GM23248 (cell line): ENCODE measurements around the gene STRIP1. TPM values are rescaled to one million over a fixed set of nuclear protein-coding genes. Genes with fewer than 3 reads are reported as not detected.
A peak's percentile ranks its signal among the peaks of the same experiment; 100 is the strongest.

Experiments
- DNase-seq: peaks from one replicate; pipeline ENCODE4 v3.0.0-alpha.2; 2015
- H2AFZ ChIP-seq: fragments of 200-600 bp; sonication (generic); 2 replicates; pipeline ENCODE4 v1.6.1; 2016; ENCODE audit warnings: antibody characterized with exemption
- H3F3A ChIP-seq: fragments of 200-600 bp; sonication (generic); 2 replicates; pipeline ENCODE4 v1.6.1; 2016; ENCODE audit warnings: mild to moderate bottlenecking, antibody characterized with exemption, mixed run types; ENCODE audit not compliant: insufficient read depth
- H3K27ac ChIP-seq: fragments of 200-600 bp; sonication (generic); 2 replicates; pipeline ENCODE4 v1.5.1; 2016; ENCODE audit warnings: mild to moderate bottlenecking
- H3K27me3 ChIP-seq: fragments of 200-600 bp; sonication (generic); replicated peaks from 2 replicates; pipeline ENCODE4 v1.6.1; 2016; ENCODE audit warnings: mild to moderate bottlenecking; ENCODE audit not compliant: insufficient read depth
- H3K36me3 ChIP-seq: fragments of 200-600 bp; sonication (generic); 2 replicates; pipeline ENCODE4 v1.6.1; 2016; ENCODE audit warnings: low read depth, mild to moderate bottlenecking
- H3K4me1 ChIP-seq: fragments of 200-600 bp; sonication (generic); 2 replicates; pipeline ENCODE4 v1.6.1; 2016; ENCODE audit warnings: mild to moderate bottlenecking; ENCODE audit not compliant: insufficient read depth
- H3K4me2 ChIP-seq: fragments of 200-600 bp; sonication (generic); one replicate; pipeline ENCODE4 v1.6.1; 2016; ENCODE audit warnings: mild to moderate bottlenecking; ENCODE audit not compliant: unreplicated experiment
- H3K4me3 ChIP-seq: fragments of 200-600 bp; sonication (generic); 2 replicates; pipeline ENCODE4 v1.5.1; 2016; ENCODE audit warnings: mild to moderate bottlenecking
- H3K79me2 ChIP-seq: fragments of 200-600 bp; sonication (generic); 2 replicates; pipeline ENCODE4 v1.6.1; 2016; ENCODE audit warnings: mild to moderate bottlenecking; ENCODE audit not compliant: insufficient read depth
- H3K9ac ChIP-seq: fragments of 200-600 bp; sonication (generic); 2 replicates; pipeline ENCODE4 v1.6.1; 2016; ENCODE audit warnings: mild to moderate bottlenecking
- H3K9me2 ChIP-seq: fragments of 200-600 bp; sonication (generic); 2 replicates; pipeline ENCODE4 v1.6.1; 2016; ENCODE audit warnings: mixed run types, mild to moderate bottlenecking, moderate library complexity; ENCODE audit not compliant: insufficient read depth
- H3K9me3 ChIP-seq: fragments of 200-600 bp; sonication (generic); one replicate; pipeline ENCODE4 v1.6.1; 2017; ENCODE audit warnings: low read depth
- H4K20me1 ChIP-seq: fragments of 200-600 bp; sonication (generic); 2 replicates; pipeline ENCODE4 v1.6.0; 2016; ENCODE audit not compliant: insufficient read depth
- EZH2 ChIP-seq: fragments of 200-600 bp; sonication (generic); IDR thresholded peaks from 2 replicates; pipeline ENCODE4 v1.6.1; 2018; ENCODE audit warnings: antibody characterized with exemption, mild to moderate bottlenecking; ENCODE audit not compliant: insufficient read depth, poor library complexity, severe bottlenecking
- EZH2phosphoT487 ChIP-seq: fragments of 200-600 bp; sonication (generic); IDR thresholded peaks from 2 replicates; pipeline ENCODE4 v1.6.1; 2018; ENCODE audit warnings: antibody characterized with exemption, moderate library complexity, mild to moderate bottlenecking, low read depth; ENCODE audit not compliant: insufficient read depth
- WGBS, 2 experiments: methylation state at CpG; one replicate each; pipeline ENCODE4 v1.1.6; 2015 to 2017; ENCODE audit warnings: low lambda C conversion rate in 2 of 2, low coverage in 1 of 2; ENCODE audit errors: missing lambda C conversion rate in 2 of 2; 5-methylcytosine and 5-hydroxymethylcytosine counted together
- in situ Hi-C: fragments of 300-500 bp; cut with MboI; formaldehyde crosslinking; loops from 2 replicates; pipeline ENCODE4 v1.15.0; 2020
- polyA plus RNA-seq: library from polyadenylated mRNA; unstranded; fragments of >200 nt; fragmentation: Nextera tagmentation; extraction: Ambion mirVana; gene quantifications from 2 replicates; pipeline ENCODE4 v1.2.1, GENCODE V29; 2016
- total RNA-seq: library from RNA; depleted of rRNA; stranded (reverse); fragments of >200 nt; shearing (Covaris generic); gene quantifications from 2 replicates; pipeline ENCODE4 v1.2.3, GENCODE V29; 2014

The STRIP1 gene
- total and polyA plus RNA-seq, 2 experiments from 2014 or later = 24.4 to 49.9 TPM

- no peaks in the 10 kb centered on the region for H3K36me3 ChIP-seq
- peaks cover 45% of the 10 kb centered on the region for H3K4me1 ChIP-seq
- in situ Hi-C loops = no loop called here
- H3K9me3 ChIP-seq = no peaks in the 10 kb centered on the region
- no peak for DNase-seq
- H3F3A ChIP-seq = peaks cover 57% of the 10 kb centered on the region
- peak overlapping the region; percentile 73 for H3K9ac ChIP-seq
- no peak overlapping the region for H2AFZ ChIP-seq
- TF ChIP-seq EZH2phosphoT487 (no peak), EZH2 (no peak)
- 88 to 94% methylated on average over 1 of the region's 1 CpG for WGBS, 2 experiments
- H3K4me3 ChIP-seq = 0 out of 2 replicates have a peak overlapping the region, but pooled peaks have one; percentile 63
- H3K4me2 ChIP-seq = peak overlapping the region; percentile 93
- no peaks in the 10 kb centered on the region for H4K20me1 ChIP-seq
- H3K79me2 ChIP-seq = peaks cover 86% of the 10 kb centered on the region
- H3K9me2 ChIP-seq = no peaks in the 10 kb centered on the region
- H3K27ac ChIP-seq = peak overlapping the region; percentile 92
- no peaks in the 10 kb centered on the region for H3K27me3 ChIP-seq
Measured at GRCh38 chr1:110002695-110003094, 31.7 kb upstream of the STRIP1 start.

- H3K4me3 ChIP-seq = peak overlapping the region; percentile 63
- peaks cover under 1% of the 10 kb centered on the region; the same call in 1 of the 2 replicates for H3K36me3 ChIP-seq
- peaks cover 57% of the 10 kb centered on the region for H3F3A ChIP-seq
- no peaks in the 10 kb centered on the region for H4K20me1 ChIP-seq
- H2AFZ ChIP-seq = peak overlapping the region; percentile 49; the same call in 1 of the 2 replicates
- peak overlapping the region; percentile 92 for H3K27ac ChIP-seq
- H3K9ac ChIP-seq = peak overlapping the region; percentile 73
- no peaks in the 10 kb centered on the region for H3K9me2 ChIP-seq
- TF ChIP-seq EZH2 (no peak), EZH2phosphoT487 (0 out of 2 replicates have a peak, but pooled peaks have one; percentile 33)
- in situ Hi-C loops = no loop called here
- peak overlapping the region; percentile 93 for H3K4me2 ChIP-seq
- H3K4me1 ChIP-seq = peaks cover 45% of the 10 kb centered on the region
- 0 to 2% methylated on average over 8 of the region's 8 CpGs for WGBS, 2 experiments
- H3K27me3 ChIP-seq = no peaks in the 10 kb centered on the region
- DNase-seq = peak; percentile 98
- H3K79me2 ChIP-seq = peaks cover 86% of the 10 kb centered on the region
- H3K9me3 ChIP-seq = no peaks in the 10 kb centered on the region
Measured at GRCh38 chr1:110003747-110004428, 30.5 kb upstream of the STRIP1 start.

- H2AFZ ChIP-seq = no peak overlapping the region
- H3K27ac ChIP-seq = peak overlapping the region; percentile 92
- peaks cover 45% of the 10 kb centered on the region for H3K4me1 ChIP-seq
- H3K36me3 ChIP-seq = peaks cover 7% of the 10 kb centered on the region
- peak overlapping the region; percentile 73 for H3K9ac ChIP-seq
- peak overlapping the region; percentile 93 for H3K4me2 ChIP-seq
- peak overlapping the region; percentile 63 for H3K4me3 ChIP-seq
- H3F3A ChIP-seq = peaks cover 58% of the 10 kb centered on the region
- peaks cover 86% of the 10 kb centered on the region for H3K79me2 ChIP-seq
- no peaks in the 10 kb centered on the region for H3K9me2 ChIP-seq
- no peaks in the 10 kb centered on the region for H3K27me3 ChIP-seq
- no peaks in the 10 kb centered on the region for H3K9me3 ChIP-seq
- TF ChIP-seq EZH2 (no peak), EZH2phosphoT487 (no peak)
- 50 to 52% methylated on average over 1 of the region's 1 CpG for WGBS, 2 experiments
- no peaks in the 10 kb centered on the region for H4K20me1 ChIP-seq
- in situ Hi-C loops = no loop called here
- DNase-seq = no peak
Measured at GRCh38 chr1:110004583-110004982, 29.8 kb upstream of the STRIP1 start.

GRCh38 chr1:110005971-110006370 is 28.5 kb upstream of the STRIP1 start:
- Histone ChIP-seq H3K27ac (peak overlapping the region; percentile 92; the same call in 1 of the 2 replicates), H3K9me3 (no peaks in the 10 kb centered on the region), H3K9me2 (no peaks in the 10 kb centered on the region), H3K9ac (no peak overlapping the region), H3K4me1 (peaks cover 45% of the 10 kb centered on the region), H3K4me2 (peak overlapping the region; percentile 93), H3K27me3 (no peaks in the 10 kb centered on the region), H3K36me3 (peaks cover 21% of the 10 kb centered on the region), H3K4me3 (peak overlapping the region; percentile 18), H3K79me2 (peaks cover 85% of the 10 kb centered on the region), H3F3A (peaks cover 55% of the 10 kb centered on the region), H2AFZ (no peak overlapping the region), H4K20me1 (no peaks in the 10 kb centered on the region)
- TF ChIP-seq EZH2 = no peak
- TF ChIP-seq EZH2phosphoT487 = peak; percentile 89
- in situ Hi-C loops = no loop called here
- peak; percentile 41 for DNase-seq
